NCI-H146 treated with DMSO at 0.1 percent for 48 hours (cell line): Measurements from ENCODE around the gene QSOX2.
A peak's percentile ranks its signal among the peaks of the same experiment; 100 is the strongest.

ENCODE experiments used
- DNase-seq: peaks from one replicate; lab custom pipeline; 2025; ENCODE audit not compliant: unreplicated experiment; lab: John Stamatoyannopoulos, UW

Gene QSOX2

DNA sequence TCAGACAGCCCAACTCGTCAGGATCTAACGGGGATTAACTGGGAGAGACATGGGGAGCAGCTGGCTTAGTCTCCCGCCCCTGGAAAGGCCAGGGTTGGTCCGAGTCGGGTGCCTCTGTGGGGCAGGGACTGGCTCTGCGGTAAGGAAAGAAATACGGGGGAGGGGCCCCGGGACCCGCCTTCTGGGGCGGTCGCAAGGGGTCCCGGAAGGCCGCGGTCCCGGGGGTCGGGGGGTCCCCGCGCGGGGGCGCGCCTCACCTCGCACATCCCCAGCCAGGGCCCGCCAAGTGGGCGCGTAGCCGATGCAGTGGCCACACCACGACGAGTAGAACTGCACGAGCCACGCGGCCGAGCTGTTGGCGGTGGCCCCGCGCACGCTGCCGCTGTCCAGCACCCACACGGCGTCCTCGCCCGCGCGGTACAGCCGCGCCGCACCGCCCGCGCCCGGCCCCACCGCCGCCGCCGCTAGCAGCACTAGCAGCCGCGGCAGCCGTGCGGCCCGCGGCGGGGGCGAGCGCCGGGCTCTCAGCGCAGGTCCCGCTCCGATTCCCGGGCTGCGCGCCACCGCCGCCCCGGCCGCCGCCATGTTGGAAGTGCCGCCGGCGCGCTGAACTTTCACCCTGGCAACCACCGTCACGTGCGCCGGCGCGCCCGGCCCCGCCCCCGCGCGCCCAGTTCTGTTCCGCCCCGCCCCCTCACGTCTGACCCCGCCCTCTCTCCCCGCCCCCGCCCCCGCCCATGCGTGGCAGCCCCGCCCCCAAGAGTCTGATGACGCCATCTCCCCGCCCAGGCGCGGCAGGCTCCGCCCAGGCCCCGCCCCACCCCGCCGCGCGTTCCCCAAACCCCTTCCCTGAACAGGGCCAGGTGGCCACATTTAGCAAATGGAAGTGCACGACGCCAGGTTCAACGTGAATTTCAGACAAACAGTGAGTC lies at the start of gene QSOX2:
QSOX2 (minus strand) TSS at position 594 of the 932 bp plus-strand sequence; CDS start at position 585, 9 bp downstream.
- DNase-seq = peak; percentile 43

GRCh38 chr9:136295055-136295454 lies 49.4 kb upstream of the QSOX2 start:
- no peak for DNase-seq

GRCh38 chr9:136294437-136294836 lies 48.8 kb upstream of the QSOX2 start:
- no peak for DNase-seq

DNA sequence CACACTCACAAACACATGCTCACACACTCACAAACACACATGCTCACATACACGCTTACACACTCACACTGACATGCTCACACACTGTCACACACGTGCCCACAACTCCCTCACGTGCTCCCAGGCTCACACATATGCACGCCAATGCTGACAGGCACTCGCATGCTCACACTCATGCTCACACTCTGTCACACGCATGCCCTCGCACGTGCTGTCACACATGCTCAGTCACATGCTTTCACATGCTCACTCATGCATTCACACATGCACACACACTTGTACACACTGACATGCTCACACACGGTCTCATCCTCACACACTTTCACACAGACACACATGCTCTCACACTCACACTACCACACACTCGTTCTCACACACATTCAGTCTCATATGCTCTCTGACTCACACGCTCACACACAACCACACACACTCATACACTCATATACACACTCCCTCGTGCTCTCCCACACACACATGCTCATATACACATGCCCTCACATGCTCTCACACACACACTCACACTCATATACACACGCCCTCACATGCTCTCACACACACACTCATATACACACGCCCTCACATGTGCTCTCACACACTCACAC lies 48.0 kb upstream of the QSOX2 start:
- no peak for DNase-seq

DNA sequence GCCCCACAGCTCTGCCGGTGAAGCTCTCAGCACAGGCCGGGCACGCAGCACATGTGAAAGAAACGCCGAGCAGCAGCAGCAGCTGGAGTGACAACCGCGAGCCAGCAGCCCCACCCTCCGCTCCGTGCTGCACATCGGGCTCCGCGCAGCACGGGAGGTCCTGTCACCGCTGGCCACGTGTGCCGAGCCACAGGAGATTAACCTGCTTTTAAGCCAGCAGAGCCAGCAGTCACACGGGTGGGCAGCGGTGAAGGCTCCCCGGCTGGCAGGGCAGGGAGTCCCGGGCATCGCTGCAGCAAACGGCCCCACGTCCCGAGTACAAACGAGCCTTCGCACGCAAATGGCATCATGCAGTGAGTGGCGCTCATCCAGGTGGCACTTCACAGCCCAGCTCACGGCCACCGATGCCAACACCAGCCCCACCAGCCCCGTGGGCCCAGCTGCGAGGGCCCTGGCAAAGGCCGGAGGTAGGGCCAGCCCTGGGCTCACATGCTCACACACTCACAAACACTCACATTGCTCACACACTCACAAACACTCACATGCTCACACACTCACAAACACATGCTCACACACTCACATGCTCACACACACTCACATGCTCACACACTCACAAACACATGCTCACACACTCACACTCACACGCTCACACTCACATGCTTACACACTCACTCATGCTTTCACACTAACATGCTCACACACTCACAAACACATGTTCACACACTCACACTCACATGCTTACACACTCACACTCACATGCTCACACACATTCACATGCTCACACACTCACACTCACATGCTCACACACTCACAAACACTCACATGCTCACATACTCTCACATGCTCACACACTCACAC lies 47.2 kb upstream of the QSOX2 start:
- DNase-seq = no peak

GRCh38 chr9:136292026-136292538 lies 46.5 kb upstream of the QSOX2 start:
- no peak for DNase-seq

GRCh38 chr9:136291306-136292025 lies 45.9 kb upstream of the QSOX2 start:
- DNase-seq = no peak

DNA sequence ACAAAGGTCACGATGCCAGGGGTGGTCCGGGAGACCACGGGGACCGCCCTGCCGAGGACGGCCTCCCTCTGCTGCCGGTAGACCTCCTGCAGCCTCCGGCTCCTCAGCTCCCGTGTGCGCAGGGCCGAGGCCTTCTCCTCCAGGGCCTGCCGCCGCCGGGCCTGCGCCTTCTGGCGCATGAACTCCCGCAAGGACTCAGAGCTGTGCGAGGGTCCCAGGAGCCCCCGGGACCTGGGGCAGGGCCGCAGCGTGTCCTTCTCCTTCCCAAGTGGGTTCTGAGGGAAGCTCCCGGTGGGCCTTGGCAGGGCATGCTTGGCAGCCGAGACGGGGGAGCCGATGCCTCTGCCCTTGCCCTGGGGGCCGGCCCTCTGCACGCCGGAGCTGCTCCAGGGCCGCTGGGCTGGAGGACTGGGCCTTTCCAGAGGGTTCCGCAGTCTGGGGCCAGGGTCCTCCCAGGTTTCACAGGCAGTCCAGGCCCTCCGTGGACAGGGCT lies 44.9 kb upstream of the QSOX2 start:
- DNase-seq = no peak

DNA sequence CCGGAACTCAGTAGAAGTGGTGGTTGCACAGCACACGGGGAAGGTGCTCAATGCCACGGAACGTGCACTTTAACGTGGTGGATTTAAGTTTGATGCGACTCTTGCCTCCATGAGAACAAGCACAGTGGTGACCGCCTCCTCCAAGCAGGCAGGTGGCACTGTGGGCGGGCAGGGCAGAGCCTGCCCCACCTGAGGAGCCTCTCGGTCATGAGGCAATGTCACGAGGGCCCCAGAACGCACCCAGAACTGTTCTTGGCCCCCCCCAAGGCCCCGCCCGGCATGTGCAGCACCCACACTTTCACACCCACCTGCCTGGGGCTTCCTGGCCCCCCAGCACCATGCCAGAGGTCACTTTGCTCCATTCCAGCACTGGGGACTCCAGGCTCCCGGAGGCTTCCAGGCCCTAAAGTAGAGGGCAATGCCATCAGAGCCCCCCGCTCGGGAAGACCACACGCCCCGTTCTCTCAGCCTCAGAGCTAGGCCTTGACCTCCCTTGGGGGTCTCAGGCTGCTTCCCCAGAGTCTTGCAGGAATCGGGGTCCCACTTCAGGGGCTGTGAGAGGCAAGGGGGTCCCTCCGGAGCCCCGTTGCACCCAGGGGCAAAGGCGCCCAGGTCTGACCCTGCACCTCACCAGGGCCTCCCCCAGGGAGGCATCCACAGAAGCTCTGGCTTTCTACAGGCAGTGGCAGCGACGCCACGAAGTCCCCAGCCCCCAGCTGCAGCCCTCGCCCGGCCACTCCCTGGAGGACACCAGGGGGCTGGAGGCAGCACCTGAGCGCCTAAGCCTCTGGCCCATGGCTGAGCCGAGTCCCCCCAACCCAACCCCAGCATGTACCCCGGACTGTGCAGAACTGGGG lies 44.3 kb upstream of the QSOX2 start:
- DNase-seq = no peak

GRCh38 chr9:136287960-136288753 lies 42.5 kb upstream of the QSOX2 start:
- DNase-seq = no peak

DNA sequence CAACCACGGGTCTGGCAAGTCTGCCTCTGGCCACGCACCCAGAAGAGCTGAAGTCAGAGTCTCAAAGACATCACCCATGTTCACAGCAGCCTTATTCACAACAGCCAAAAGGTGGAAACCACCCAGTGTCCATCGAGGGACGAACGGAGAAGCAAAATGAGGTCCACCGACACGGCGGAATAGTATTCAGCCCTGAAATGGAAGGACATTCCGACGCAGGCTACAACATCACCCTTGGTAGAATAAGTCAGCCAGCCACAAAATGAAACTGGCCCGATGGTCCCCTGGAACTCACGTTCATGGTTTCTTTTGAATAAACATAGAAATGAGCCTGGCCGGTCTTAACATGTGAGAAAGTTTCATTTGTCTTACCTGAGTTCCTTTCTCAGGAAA lies 41.4 kb upstream of the QSOX2 start:
- no peak for DNase-seq

- DNase-seq = no peak
These were observed 40.9 kb upstream of the QSOX2 start for GRCh38 chr9:136286359-136286986.

DNA sequence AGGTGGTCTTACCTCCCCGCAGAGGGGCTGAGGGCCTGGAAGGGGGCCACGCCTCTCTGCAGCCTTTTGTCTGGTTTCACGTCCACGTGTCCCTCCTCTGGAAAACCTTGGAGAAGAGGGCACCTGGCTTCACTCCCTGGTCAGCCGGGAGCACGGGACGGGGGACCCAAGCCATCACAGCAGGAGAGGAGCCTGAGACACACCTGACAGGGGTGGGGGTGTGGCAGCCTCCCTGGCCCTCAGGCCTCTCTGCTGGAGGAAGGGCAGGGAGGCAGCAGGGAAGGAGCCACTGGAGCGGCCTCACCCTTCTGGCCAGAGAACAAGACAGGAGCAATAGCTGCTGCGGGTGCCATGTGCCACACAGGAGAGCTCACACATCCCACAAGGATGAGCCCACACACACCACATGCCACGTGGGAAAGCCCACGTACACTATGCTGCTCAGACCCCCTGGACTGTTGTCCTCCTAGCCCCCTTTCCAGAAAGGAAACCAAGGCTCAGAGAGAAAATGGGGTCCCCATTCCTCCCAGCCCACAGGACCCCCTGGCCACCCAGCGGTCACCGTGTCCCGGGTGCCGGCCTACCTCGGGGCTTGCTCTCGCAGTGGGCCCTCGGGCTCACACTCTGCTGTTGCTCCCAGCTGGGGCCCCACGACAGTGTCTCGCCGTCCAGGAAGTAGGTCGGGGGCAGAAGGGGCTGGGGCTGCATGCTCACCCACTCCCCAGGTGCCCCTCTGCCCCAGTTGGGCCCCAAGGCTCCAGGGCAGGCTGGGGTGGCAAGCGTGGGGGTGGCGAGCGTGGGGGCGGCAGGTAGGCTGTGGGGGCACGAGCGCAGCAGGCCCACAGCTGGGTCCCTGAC lies 40.1 kb upstream of the QSOX2 start:
- no peak for DNase-seq

DNA sequence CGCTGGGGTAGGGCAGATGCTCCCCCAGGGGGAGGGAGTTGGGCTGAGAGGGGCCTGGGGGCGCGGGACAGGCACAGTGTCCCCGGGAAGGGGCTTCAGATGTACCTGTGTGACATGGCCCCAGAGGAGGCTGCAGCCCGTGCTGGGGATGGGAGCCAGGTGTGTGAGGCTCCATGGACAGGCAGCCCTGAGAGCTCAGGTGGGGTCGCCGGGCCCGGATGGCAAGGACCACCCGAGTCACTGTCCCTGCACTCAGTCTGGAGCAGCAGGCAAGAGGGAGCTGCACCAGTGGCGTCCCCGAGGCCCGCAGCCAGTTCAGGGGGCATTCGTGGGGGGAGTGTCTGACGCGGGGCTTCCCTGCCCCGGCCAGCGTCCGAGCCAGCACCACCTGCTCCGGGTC lies 39.3 kb upstream of the QSOX2 start:
- DNase-seq = no peak

- no peak for DNase-seq
These were observed 38.7 kb upstream of the QSOX2 start for GRCh38 chr9:136284311-136284710.

GRCh38 chr9:136283291-136284235 lies 38.0 kb upstream of the QSOX2 start:
- no peak for DNase-seq
